Measurements from ENCODE around the gene ITGB1. TPM values are rescaled to one million over a fixed set of nuclear protein-coding genes. Genes with fewer than 3 reads are reported as not detected.

ITGB1 gene
- total and polyA plus RNA-seq, 2 experiments from 2014 or later: 317 to 439 TPM

- TF ChIP-seq ZNF331 (CRISPR knock-in tag; IDR thresholded peaks at IDR 0.05; ENCODE audit: low read depth): no peak
- Mint-ChIP-seq H3K4me3 (no peak overlapping the region), H3K27ac (no peak overlapping the region), H3K9me3 (no peaks in the 10 kb centered on the region), H3K4me1 (peaks cover 3% of the 10 kb centered on the region; the same call in 2 of the 3 replicates), H3K27me3 (ENCODE audit: insufficient read depth, low read depth, poor library complexity) (peaks cover under 1% of the 10 kb centered on the region), H3K36me3 (ENCODE audit: low read depth) (no peaks in the 10 kb centered on the region)
- Histone ChIP-seq H3K4me2 (no peak overlapping the region), H3K79me2 (replicated peaks; ENCODE audit: insufficient read depth) (no peaks in the 10 kb centered on the region), H3K27ac (ENCODE audit: low read depth) (no peak overlapping the region), H3K4me1 (ENCODE audit: insufficient read depth) (no peaks in the 10 kb centered on the region), H4K20me1 (replicated peaks; ENCODE audit: insufficient read depth) (no peaks in the 10 kb centered on the region), H3K9me2 (ENCODE audit: insufficient read depth) (no peaks in the 10 kb centered on the region; the same call in 1 of the 2 replicates), H3K4me3 (no peak overlapping the region), H2AFZ (no peak overlapping the region), H3K36me3 (ENCODE audit: insufficient read depth) (no peaks in the 10 kb centered on the region), H3K27me3 (ENCODE audit: insufficient read depth) (no peaks in the 10 kb centered on the region), H3F3A (replicated peaks; ENCODE audit: low read depth) (no peaks in the 10 kb centered on the region)
- DNase-seq (ENCODE audit: low spot score): no peak
- no peak for ATAC-seq
Measured at GRCh38 chr10:32851301-32851700, 106.7 kb downstream of the ITGB1 start.
